22Rv1 (cell line): ENCODE data around the gene EXOC1.

Source experiments
- H3K27ac ChIP-seq: fragments of 450-650 bp; 2 replicates; pipeline ENCODE4 v1.5.1; 2017
- ZFX ChIP-seq: fragments of 450-650 bp; IDR thresholded peaks from 2 replicates; pipeline ENCODE4 v1.6.1; 2017; ENCODE audit warnings: antibody characterized with exemption, borderline replicate concordance
- TF ChIP-seq, protein P1 (sequence below): fragments of 450-650 bp; IDR thresholded peaks from 2 replicates; pipeline ENCODE4 v1.5.1; 2017; ENCODE audit warnings: mild to moderate bottlenecking

EXOC1 gene, protein sequence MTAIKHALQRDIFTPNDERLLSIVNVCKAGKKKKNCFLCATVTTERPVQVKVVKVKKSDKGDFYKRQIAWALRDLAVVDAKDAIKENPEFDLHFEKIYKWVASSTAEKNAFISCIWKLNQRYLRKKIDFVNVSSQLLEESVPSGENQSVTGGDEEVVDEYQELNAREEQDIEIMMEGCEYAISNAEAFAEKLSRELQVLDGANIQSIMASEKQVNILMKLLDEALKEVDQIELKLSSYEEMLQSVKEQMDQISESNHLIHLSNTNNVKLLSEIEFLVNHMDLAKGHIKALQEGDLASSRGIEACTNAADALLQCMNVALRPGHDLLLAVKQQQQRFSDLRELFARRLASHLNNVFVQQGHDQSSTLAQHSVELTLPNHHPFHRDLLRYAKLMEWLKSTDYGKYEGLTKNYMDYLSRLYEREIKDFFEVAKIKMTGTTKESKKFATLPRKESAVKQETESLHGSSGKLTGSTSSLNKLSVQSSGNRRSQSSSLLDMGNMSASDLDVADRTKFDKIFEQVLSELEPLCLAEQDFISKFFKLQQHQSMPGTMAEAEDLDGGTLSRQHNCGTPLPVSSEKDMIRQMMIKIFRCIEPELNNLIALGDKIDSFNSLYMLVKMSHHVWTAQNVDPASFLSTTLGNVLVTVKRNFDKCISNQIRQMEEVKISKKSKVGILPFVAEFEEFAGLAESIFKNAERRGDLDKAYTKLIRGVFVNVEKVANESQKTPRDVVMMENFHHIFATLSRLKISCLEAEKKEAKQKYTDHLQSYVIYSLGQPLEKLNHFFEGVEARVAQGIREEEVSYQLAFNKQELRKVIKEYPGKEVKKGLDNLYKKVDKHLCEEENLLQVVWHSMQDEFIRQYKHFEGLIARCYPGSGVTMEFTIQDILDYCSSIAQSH

DNA sequence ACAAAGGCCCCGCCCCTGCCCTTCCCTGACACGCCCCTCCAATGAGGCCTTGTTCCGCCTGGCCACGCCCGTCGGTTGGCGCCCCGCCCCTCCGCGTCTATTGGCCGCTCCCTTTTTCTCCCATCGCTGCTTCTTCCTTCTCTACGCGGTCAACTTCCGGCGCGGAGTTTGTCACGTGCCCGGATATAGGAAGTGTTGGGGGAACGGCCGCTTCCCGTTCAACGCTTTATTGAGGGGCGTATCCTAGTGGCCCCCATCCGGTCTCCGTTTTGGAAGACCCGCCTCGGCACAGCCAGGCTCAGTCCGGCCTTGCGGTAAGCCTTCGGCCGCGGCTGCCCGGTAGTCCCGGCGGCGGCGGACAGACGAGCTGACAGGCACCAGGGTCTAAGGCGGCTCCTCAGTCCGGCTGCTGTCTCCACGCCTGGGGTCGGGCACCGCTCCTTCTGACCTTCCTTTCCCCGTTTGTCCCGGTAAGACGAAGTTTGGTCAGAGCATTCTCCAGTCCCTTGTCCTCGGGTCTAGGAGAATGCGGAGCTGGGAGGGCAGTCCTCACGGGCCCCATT is at the start of gene EXOC1:
EXOC1 (plus strand) TSS at position 165 of the 563 bp plus-strand sequence. CDS start 4,676 bp downstream, outside the sequence.
- peak within 1 kb of the TSS; percentile 54 for H3K27ac ChIP-seq

DNA sequence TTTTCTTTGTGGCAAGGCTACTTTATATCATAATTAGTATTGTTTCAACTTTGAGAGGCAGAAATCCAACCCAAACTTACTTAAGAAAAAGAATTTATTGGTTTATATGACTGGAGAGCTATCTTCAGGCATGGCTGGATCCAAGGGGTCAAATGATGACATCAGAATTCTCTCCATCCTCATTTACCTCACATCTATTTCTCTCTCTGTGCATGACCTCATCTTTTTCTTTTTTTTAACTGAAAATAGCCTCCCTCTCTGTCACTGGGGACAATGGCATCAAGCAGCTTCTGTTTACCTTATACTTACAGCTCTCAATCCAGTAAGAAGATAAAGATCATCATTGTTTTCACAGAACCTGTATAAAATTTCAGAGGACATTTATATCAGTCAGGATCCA is 45.9 kb upstream of the EXOC1 start:
- no peak overlapping the region for H3K27ac ChIP-seq
- TF ChIP-seq, protein P1, sequence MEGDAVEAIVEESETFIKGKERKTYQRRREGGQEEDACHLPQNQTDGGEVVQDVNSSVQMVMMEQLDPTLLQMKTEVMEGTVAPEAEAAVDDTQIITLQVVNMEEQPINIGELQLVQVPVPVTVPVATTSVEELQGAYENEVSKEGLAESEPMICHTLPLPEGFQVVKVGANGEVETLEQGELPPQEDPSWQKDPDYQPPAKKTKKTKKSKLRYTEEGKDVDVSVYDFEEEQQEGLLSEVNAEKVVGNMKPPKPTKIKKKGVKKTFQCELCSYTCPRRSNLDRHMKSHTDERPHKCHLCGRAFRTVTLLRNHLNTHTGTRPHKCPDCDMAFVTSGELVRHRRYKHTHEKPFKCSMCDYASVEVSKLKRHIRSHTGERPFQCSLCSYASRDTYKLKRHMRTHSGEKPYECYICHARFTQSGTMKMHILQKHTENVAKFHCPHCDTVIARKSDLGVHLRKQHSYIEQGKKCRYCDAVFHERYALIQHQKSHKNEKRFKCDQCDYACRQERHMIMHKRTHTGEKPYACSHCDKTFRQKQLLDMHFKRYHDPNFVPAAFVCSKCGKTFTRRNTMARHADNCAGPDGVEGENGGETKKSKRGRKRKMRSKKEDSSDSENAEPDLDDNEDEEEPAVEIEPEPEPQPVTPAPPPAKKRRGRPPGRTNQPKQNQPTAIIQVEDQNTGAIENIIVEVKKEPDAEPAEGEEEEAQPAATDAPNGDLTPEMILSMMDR = no peak
- no peak for TF ChIP-seq ZFX

More for the DNA sequence above, at the start of gene EXOC1:
- TF ChIP-seq, protein P1 = no peak
- TF ChIP-seq ZFX = no peak

DNA sequence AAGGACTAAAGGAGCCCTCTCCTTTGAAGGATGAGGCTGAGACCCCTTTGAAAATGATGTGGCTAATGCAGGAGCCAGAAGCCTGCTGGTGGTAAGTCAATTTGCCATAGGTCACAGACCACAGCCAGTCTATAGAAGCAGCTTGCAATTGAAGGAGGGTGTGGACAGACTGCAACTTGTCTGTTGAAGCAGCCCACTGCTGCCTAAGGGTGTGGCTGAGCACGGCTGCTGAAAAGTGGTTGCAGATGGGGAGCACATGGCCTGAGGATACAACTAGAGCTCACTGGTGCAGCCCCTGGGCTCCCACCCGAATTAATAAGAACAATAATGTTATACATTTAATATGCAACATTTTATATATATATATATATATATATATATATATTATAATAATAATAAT is 45.3 kb upstream of the EXOC1 start:
- no peak for TF ChIP-seq ZFX
- TF ChIP-seq, protein P1 = no peak
- no peak overlapping the region for H3K27ac ChIP-seq

GRCh38 chr4:55808632-55809031 is 44.8 kb upstream of the EXOC1 start:
- TF ChIP-seq, protein P1 = no peak
- no peak overlapping the region for H3K27ac ChIP-seq

GRCh38 chr4:55817691-55818090 is 35.8 kb upstream of the EXOC1 start:
- no peak overlapping the region for H3K27ac ChIP-seq
- no peak for TF ChIP-seq ZFX
- TF ChIP-seq, protein P1 = no peak

DNA sequence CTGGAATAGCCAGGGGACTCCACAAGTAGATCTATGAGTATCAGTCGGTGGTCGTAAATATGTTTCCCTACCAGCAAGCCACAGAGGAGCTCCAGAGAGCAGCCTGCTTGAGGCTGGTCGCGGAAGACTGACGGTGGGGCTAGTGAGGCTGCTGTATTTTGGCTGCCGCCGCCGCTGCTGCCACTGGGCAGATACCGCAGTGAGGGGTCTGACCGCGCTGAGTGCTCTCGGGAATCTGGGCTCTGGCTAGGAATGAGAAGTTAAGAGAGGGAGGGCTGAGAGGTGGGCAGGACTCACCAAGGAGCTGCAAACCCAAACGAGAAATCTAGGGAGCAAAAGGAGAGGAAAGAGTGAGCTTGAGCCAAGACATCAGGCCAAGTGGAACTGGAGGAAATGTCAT is 33.8 kb upstream of the EXOC1 start, which contains the start of gene EXOC1L:
EXOC1L (plus strand) TSS at position 157 of the 400 bp plus-strand sequence; CDS start at position 394, 237 bp downstream.
- H3K27ac ChIP-seq = no peak within 1 kb of the TSS
- TF ChIP-seq ZFX = no peak
- TF ChIP-seq, protein P1 = no peak
